ENCODE measurements around the gene GHR. TPM values are rescaled to one million over a fixed set of nuclear protein-coding genes. Genes with fewer than 3 reads are reported as not detected.

GHR gene
- total RNA-seq, 4 donors from 2014 or later = 2.0 to 6.0 (median 3.8) TPM

DNA sequence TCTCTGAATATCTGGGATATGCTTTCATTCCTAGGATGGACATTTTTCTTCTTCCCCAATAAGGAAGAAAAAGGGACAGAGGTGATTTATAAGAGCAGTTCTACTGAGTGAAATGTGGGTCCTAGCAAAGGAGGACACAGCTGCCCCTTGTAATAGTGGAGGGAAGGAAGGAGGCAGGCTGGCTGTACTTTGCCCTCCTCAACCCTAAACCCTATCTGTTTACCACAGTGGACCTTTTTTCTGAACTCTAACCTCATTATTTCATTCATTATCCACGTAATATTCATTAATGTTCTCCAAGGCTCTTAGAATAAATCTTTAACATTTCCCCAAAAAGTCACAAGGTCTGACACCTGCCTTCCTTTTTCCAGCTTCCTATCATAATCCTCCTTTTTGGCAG lies 37.8 kb downstream of the GHR start:
- TF ChIP-seq, protein P1, sequence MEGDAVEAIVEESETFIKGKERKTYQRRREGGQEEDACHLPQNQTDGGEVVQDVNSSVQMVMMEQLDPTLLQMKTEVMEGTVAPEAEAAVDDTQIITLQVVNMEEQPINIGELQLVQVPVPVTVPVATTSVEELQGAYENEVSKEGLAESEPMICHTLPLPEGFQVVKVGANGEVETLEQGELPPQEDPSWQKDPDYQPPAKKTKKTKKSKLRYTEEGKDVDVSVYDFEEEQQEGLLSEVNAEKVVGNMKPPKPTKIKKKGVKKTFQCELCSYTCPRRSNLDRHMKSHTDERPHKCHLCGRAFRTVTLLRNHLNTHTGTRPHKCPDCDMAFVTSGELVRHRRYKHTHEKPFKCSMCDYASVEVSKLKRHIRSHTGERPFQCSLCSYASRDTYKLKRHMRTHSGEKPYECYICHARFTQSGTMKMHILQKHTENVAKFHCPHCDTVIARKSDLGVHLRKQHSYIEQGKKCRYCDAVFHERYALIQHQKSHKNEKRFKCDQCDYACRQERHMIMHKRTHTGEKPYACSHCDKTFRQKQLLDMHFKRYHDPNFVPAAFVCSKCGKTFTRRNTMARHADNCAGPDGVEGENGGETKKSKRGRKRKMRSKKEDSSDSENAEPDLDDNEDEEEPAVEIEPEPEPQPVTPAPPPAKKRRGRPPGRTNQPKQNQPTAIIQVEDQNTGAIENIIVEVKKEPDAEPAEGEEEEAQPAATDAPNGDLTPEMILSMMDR (IDR thresholded peaks at IDR 0.05) = no peak
- no peak for TF ChIP-seq POLR2A (IDR thresholded peaks at IDR 0.05)
- Histone ChIP-seq H3K27me3 (no peaks in the 10 kb centered on the region), H3K27ac (no peak overlapping the region), H3K36me3 (no peaks in the 10 kb centered on the region), H3K4me1 (no peaks in the 10 kb centered on the region), H3K9me3 (no peaks in the 10 kb centered on the region), H3K4me3 (no peak overlapping the region)
- intact Hi-C loops (cut with DNase I) = no loop called here
- no peak for DNase-seq
- 73 to 83% methylated on average over 1 of the region's 1 CpG for WGBS, 2 donors

- no peaks in the 10 kb centered on the region for H3K9me3 ChIP-seq
- intact Hi-C loops (cut with DNase I) = no loop called here
- H3K4me3 ChIP-seq = no peak overlapping the region
- no peak for DNase-seq
- 71 to 87% methylated on average over 1 of the region's 1 CpG for WGBS, 2 donors
- H3K27ac ChIP-seq = no peak overlapping the region
- H3K27me3 ChIP-seq = no peaks in the 10 kb centered on the region
- no peaks in the 10 kb centered on the region for H3K36me3 ChIP-seq
- H3K4me1 ChIP-seq = no peaks in the 10 kb centered on the region
- TF ChIP-seq POLR2A (IDR thresholded peaks at IDR 0.05) = no peak
- TF ChIP-seq, protein P1 (IDR thresholded peaks at IDR 0.05) = no peak
Measured at GRCh38 chr5:42461507-42461906, 38.3 kb downstream of the GHR start.

- no peaks in the 10 kb centered on the region for H3K36me3 ChIP-seq
- H3K27ac ChIP-seq = no peak overlapping the region
- 85 to 97% methylated on average over 2 of the region's 2 CpGs for WGBS, 2 donors
- intact Hi-C loops (cut with DNase I) = no loop called here
- DNase-seq = no peak
- TF ChIP-seq, protein P1 (IDR thresholded peaks at IDR 0.05) = no peak
- no peak for TF ChIP-seq POLR2A (IDR thresholded peaks at IDR 0.05)
- no peaks in the 10 kb centered on the region for H3K9me3 ChIP-seq
- H3K27me3 ChIP-seq = no peaks in the 10 kb centered on the region
- no peaks in the 10 kb centered on the region for H3K4me1 ChIP-seq
- H3K4me3 ChIP-seq = no peak overlapping the region
Measured at GRCh38 chr5:42462083-42462482, 38.8 kb downstream of the GHR start.

GRCh38 chr5:42467572-42467971 lies 44.3 kb downstream of the GHR start:
- H3K4me3 ChIP-seq = no peak overlapping the region
- no peak for TF ChIP-seq POLR2A (IDR thresholded peaks at IDR 0.05)
- TF ChIP-seq, protein P1 (IDR thresholded peaks at IDR 0.05) = no peak
- H3K27me3 ChIP-seq = no peaks in the 10 kb centered on the region
- DNase-seq = no peak
- H3K9me3 ChIP-seq = no peaks in the 10 kb centered on the region
- H3K4me1 ChIP-seq = peaks cover 0 to 10% (median 0%) of the 10 kb centered on the region in 3 donors
- WGBS, 2 donors = 76 to 77% methylated on average over 5 of the region's 5 CpGs
- no peaks in the 10 kb centered on the region for H3K36me3 ChIP-seq
- intact Hi-C loops (cut with DNase I) = no loop called here
- no peak overlapping the region for H3K27ac ChIP-seq

DNA sequence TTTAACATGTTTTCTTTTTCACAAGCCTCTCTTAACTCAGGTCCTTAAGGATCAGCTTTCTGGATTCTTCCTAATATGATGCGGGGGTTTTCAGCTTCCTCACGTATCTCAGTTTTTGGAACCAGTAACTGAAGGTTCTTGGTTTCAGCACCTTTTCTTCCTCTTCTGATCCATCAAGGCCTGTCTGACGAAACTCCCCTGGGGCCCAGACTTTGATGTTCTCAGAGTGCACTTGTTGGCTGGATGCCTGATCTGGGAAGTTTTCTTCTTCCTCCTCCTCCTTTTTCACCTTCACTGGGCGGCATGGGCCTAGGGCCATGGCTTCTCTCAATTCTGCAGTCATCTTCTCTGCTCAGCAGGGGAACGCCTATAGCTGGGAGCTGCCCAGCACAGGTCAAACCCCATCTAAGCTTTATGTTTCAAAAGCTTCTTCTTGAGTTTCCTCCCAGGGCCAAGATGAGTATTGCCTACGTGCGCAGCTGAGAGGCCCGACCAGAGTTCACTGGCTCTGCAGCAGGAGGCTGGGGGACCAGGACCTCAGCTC lies 44.8 kb downstream of the GHR start:
- H3K27ac ChIP-seq = no peak overlapping the region
- no peak for DNase-seq
- H3K27me3 ChIP-seq = no peaks in the 10 kb centered on the region
- 29 to 53% methylated on average over 7 to 8 of the region's 8 CpGs for WGBS, 2 donors
- no peaks in the 10 kb centered on the region for H3K36me3 ChIP-seq
- TF ChIP-seq, protein P1 (IDR thresholded peaks at IDR 0.05) = no peak
- no peak overlapping the region for H3K4me3 ChIP-seq
- intact Hi-C loops (cut with DNase I) = no loop called here
- H3K4me1 ChIP-seq = peaks cover 0 to 10% (median 0%) of the 10 kb centered on the region in 3 donors
- no peaks in the 10 kb centered on the region for H3K9me3 ChIP-seq
